Measurements from ENCODE around the gene PDLIM5.

Gene PDLIM5

DNA sequence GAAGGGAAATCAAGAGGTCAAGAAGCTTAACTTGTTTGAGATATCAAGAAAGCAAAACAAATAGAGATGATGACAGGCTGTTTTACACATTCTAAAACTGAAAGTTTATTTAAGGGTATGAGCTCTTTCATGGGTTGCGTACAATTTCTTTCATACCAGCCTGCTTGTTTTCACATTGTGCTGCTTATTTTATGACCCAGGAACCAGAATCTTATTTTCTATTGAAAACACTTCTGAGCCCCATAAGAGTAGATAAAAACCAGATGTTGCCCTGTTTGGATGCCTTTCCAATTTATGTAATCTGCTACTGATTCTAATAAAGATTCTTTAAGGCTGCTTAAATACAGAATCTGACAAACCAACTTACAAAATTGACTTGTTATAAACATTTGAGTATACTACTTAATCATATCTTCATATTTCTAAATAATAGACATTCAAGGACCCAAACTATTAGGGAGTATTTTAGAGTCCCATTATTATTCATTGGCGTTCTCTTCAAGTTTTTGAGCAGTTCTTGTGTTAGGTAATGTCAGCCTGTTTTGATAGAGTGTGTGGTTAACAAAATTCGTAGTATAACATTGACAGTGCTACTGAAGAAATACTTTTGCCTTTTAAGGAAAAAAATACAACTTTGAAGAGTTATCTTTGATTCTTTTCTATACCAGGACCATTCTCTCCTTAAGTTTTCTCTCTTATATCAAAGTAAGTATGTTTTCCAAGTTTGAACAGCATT, 74.4 kb downstream of the PDLIM5 start:
- no peak for DNase-seq (ENCODE audit: extremely low read depth in 1 of 2, low read depth in 1 of 2)

DNA sequence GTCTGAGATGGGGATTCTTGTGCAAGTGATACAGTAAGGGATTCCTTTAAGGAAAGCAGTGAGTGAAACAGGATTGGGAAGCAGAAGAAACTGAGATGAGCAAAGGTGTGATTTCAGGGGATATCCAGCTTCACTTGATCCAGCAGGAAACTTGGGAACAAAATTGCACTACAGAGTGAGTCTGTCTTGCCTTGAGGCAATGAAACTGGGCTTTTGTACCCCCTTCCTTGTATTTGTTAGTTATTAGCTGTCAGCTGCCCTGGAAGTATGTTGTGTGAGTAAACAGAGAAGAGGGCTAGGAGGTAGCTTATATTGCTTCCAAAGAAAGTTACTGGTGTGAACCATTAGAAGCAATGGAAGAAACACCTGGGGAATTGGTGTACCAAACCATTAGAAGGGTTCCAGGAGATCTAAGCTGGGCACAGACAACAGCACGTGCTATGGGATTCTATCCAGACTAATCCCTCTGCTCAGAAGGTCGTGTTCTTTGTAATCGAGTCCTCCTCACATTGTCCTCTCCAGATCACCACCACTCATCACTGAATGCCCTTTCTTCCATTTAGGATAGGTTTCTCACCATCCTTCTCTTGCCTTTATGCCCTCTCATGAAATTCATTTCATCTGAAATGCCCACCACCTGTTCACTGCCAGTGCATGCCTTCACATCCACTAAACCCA, 76.0 kb downstream of the PDLIM5 start:
- no peak for DNase-seq (ENCODE audit: extremely low read depth in 1 of 2, low read depth in 1 of 2)

DNA sequence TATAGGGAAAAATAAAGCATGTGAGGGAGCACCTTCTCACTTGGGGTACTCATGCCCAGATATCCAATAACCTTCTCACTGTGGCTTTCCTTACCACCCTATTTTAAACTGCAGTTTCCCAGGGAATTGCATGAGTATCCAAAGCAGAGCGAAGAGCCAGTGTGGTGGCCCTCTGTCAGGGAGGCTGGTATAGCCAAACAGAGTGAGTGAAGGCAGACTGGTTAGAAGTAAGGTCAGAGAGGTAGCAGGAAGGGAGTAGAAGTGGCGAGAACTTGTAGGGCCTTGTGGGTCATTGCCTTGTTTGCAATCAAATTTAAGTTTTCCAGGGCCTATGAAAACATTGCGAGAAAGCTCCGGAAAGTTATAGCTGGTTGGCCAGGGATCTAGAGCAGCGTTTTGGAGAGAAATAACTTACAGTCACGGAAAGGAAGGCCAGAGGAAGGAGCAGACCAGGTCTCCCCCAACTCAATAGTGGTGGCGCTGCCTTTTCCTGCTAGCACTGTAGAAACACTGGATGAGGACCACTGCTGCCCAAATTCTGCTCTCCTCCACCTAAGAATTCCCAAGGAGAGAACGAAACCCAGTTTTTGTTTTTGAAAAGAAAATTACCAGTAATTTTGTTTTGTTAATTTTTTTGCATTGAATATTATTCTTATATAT, 77.2 kb downstream of the PDLIM5 start:
- no peak for DNase-seq (ENCODE audit: extremely low read depth in 1 of 2, low read depth in 1 of 2)

DNA sequence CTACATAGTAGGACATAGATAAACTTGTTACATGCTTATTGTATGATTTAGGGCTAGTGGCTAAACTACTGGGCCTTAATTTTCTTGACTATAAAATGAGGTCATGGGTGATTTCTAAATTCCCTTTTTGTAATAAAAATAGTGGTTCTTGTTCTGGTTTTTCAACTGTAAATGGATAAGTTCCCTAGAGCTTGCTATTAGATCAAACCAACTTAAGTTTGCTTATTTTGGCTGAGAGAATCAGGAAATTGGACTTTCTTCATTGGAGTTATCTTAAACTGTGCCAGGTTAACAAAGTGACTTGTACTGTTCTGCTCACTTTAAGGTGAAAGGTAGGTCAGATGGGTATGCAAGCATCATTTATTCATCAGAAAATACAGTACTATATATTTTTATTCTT, 78.3 kb downstream of the PDLIM5 start:
- DNase-seq (ENCODE audit: extremely low read depth in 1 of 2, low read depth in 1 of 2) = no peak

DNA sequence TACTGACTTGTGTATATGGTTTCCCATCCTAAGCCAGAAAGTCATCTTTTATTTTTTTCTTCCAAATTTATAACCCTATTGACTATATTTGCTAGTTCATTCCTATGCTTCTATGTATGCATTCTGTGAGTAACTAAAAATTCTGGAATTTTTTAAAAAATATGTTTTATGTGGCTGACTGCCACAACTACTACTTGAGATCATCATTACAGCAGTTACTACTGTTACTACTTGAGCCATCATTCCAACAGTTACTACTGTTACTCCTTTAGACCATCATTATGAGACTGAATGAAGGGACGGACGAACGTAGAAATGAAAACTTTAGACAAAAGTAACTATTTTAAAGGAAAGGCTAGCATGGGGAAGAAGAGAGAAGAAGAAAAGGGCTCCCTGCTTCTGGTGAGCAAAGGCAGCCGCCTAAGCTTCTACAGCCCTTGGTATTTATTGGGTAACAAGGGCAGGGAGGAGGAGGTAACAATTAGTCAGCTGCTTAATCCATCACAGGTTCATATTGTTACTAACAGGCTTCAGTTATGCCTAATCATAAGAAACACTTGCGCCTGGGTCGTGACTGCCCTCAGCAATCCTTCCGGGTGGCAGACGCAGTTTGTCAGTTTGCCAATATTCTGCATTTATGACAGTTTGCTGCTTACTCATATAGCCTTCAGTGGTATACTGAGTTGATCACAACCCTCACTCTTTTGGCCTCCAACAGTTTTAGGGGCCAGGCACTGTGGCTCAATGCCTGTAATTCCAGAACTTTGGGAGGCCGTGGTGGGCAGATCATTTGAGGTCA, 80.4 kb downstream of the PDLIM5 start:
- no peak for DNase-seq (ENCODE audit: extremely low read depth in 1 of 2, low read depth in 1 of 2)

DNA sequence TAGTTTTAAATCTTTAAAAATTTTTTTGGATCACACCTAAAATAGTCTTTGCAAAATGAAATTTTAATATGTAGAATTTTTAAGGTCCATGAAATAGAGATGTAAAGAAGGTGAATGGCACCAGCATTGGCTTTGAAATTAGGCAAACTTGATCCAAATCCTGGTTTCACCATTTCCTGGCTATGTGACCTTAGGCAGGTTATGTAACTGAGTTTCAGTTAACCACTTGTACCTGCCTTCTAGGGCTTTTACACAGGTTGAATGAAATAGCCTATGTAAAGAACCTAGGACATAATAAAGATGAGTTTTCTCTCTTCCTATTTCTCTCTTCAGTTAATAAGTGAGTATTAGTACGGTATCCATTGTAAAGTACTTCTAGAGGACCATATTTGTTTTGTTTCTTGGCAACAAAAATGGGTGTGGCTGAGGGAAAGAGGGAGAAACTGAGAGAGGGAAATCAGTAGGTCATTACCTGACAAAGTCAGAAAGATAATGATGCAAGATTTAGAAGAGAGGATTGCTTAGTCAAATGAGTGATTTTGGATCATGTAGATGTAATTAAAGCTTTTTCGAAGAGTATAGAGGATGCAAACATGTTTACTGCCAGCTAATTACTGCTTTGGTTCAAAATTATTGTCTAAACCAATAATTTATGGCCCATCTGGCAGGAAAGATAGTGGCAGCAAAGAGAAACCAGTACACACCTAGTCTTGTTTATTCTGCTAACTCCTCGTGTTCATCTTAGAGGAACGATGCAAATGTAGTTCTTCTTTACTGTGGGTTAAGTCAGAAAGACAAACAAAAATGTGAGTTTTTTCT, 81.9 kb downstream of the PDLIM5 start:
- no peak for DNase-seq (ENCODE audit: extremely low read depth in 1 of 2, low read depth in 1 of 2)

DNA sequence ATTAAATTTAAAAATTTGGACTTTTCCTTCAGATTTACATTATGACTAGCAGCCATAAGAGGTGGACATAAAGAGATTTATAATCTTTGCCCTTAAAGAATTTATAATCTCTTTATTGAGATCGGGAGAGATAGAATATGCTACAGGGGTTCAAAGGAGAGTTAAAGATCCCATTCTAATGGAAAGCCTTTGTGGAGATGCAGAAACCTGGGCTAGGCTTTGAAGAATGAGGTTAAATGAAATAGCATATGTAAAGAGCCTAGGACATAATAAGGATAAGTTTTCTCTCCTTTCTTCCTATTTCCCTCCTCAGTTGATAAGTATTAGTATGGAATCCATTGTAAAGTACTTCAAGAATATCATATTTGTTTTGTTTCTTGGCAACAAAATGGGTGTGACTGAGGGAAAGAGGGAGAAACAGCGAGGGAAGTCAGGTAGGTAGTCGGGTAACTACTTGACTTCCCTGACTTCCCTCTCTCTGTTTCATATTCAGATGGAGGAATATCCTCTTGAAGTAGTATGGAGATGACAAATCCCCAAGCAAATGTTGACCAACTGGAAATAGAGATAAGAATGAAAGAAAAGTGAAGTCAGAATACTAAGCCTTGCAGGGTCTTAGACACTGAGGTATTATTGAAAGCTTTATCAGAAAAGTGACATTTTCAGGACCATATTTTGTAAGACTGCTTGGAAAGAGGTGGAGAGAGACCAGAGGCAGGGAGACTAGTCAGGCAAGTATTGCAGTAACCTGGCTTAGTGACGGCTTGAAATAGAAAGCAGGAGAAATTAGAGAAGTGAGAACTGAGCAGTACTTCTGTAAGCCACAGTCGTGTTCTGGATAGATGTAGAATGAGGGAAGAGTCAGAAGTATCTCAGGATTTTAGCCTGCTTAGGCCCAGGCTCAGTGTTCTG, 82.9 kb downstream of the PDLIM5 start:
- no peak for DNase-seq (ENCODE audit: extremely low read depth in 1 of 2, low read depth in 1 of 2)

DNA sequence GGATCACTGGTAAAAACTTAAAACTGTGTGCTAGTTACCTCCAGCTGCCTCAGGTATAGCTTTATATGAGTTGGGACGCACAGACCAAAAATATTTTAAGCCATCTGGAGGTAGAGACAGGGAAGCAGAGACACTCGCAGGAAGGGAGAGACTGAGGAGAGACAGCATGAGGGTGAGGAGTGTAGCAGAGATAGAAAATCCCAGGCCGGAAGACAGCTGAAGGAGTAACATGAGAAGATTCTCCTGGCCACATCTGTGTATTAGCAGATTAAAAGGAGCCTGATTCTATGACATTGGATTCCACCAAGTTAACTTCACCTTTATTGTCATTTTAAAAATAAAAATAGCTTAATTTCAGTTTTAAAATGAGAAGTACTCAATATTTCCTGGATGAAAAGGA, 84.3 kb downstream of the PDLIM5 start:
- DNase-seq (ENCODE audit: extremely low read depth in 1 of 2, low read depth in 1 of 2) = no peak

DNA sequence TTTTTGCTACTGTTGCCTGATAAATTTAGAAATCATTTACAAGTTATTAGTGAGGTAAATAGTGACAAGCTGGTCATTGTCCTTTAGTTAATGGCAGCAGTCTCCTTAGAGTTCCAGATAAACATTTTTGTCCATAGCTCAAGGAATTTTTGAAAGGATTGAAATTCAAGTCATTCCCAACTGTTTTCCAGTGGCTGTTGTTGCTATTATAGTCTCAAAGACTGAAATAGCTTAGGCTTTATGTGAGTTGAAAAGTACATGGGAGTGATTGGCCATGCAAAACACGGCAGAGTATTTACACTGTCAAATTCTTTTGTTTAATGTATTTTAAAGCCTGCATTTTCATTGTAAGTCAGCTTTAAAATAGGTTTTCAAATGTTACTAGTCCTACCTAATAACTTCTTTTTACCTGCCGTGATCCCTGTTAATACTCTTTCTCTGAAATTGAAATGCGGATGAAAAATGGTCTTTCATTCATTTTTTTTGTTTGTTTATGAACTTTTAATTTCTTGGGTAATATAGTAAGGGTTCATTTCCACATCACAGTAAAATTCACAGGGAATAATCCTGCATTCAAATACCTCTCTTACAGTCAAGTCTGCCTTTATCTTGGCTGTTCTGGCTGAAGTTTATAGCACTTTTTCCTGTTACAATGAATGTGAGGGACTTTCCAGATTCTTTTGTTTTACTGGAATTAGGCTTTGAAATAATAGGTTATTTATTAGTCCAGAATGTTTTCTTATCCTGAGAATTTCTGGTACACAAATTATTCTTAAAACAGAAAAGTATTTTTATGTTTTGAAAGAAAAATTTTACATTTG, 85.1 kb downstream of the PDLIM5 start:
- DNase-seq (ENCODE audit: extremely low read depth in 1 of 2, low read depth in 1 of 2) = no peak

DNA sequence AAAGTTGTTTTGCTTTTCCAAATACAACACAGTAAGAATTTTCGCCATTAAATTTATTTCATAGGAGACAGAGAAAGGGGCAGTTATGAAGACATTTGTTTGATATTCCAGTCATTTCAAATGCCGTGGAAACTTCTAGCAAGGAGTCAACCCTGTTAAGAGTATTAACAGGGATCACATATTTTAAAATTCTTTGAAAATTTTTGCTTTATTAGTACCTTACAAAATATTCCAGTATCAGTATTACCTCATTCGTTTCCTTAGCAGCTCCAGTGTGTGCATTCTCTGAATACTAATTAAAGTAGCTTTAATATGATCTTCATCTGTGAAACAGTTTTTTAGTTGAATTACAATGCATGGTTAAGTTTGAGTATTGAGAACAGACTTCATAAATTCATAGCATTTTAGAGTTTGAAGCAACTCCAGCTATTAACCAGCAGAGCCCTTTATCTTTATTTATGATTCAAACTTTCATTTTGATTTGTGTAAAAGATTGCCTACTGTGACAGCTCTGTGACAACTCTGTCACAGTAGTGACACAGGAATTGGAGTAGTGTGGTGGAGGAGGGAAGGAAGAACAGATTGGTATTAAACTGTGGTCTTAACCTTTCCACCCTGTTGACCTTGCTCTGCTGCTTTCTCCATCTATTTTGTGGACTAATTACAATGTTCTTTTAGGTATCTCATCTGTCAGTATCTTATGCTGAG, 86.3 kb downstream of the PDLIM5 start:
- DNase-seq (ENCODE audit: extremely low read depth in 1 of 2, low read depth in 1 of 2) = no peak

DNA sequence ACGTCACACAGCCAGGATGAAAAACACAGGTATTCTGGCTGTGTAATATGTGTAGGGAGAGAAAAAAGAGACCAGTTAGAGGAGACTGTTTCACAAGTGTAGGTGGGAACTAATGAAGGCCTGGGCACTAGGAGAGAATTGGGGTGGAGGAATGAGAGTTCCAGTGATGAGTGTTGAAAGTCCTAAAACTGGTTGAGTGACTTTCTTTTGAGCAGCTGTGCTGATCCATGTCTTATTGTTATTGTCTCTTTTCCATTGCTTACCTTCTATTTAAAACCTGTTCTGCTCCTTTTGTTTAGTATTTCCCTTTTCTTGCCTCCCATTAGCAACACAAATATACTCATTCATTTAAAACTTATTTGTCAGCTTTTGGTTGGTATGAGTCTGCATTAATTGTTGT, 88.7 kb downstream of the PDLIM5 start:
- no peak for DNase-seq (ENCODE audit: extremely low read depth in 1 of 2, low read depth in 1 of 2)

DNA sequence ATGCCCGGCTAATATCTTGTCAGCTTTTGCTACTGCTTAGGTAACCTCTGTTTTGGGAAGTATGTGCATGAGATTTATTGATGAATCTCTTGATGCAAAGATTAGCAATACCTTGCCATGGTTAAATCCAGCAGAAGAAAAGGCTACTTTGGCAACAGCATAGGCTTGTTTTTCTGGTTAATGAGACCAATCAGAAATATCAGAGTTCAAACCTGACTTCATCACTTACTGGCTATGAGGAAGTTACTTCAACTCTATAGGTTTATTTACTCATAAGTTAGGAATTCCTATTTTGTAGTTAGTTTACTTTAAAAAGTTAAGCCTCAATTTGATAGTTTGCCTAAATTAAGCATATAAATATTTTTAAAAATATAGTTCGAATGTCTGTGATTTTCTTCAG, 93.1 kb downstream of the PDLIM5 start:
- no peak for DNase-seq (ENCODE audit: extremely low read depth in 1 of 2, low read depth in 1 of 2)

DNA sequence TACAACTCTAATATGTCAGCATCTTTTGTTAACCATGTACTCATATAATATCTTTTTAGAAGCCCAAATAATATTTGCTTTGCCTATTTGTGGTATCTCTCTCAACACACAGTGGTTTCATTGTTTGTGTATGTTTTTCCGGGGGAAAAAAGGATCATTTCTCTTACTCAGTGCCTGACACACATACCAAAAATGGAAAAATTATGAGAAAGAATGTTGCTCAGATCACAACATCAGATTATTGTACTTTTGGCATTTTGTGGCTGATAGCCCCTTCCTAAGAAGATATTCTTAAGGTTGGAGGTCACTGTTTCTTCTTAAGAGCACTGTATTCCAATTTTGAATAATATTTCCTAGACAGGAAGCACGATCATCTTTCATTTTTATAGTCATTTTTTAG, 93.6 kb downstream of the PDLIM5 start:
- DNase-seq (ENCODE audit: extremely low read depth in 1 of 2, low read depth in 1 of 2) = no peak

DNA sequence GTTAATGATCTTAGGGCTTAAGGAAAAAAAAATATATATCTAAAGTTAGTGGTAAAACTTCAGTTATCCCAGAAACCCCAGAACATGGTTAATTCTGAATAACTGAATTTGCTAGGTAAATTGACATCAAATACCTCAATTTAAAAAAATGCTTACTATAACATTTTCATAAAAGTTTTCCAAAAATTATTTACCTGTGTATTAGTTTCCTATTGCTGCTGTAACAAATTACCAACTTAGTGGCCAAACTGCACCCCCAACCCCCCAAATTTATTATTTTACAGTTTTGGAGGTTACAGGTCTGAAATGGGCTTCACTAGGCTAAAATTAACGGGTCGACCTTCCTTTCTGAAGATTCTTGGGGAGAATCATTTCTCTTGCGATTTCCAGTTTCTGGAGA, 95.2 kb downstream of the PDLIM5 start:
- DNase-seq (ENCODE audit: extremely low read depth in 1 of 2, low read depth in 1 of 2) = no peak

DNA sequence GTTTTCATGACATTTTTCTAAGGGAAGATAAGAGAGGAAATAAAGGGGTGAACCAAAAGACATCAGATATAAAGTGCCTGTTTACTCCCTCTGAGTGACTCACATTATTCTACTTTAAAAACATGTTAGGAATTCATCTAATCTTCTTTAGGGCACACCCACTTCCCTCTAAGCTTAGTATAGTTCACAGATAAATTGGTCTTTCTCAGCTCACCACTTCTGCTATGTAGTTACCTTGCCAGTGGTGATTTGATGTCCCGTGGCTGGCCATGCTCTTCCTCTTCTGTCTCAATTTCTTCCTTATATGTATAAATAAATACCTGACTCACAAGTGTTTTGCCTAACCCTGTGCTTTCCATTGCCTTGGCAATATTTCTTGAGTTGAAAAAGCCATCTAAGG, 96.8 kb downstream of the PDLIM5 start:
- no peak for DNase-seq (ENCODE audit: extremely low read depth in 1 of 2, low read depth in 1 of 2)

DNA sequence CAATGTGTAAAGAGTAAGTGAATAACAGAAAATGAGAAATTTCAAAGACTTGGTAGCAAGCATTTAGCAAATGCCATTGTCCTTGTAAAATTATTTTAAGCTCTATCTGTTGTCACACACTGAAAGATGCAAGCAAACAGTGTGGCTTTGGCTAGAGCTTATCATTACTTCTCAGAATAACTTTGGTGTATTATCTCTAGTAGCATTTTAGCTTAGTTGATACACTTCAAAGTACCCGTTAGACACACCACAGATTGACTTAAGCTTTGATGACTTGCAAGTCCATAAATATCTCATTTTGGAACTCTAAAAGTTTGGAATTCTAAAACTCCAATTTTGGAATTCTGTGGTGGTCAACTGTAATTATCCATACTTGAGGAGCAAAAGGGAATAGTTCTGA, 98.6 kb downstream of the PDLIM5 start:
- DNase-seq (ENCODE audit: extremely low read depth in 1 of 2, low read depth in 1 of 2) = no peak

DNA sequence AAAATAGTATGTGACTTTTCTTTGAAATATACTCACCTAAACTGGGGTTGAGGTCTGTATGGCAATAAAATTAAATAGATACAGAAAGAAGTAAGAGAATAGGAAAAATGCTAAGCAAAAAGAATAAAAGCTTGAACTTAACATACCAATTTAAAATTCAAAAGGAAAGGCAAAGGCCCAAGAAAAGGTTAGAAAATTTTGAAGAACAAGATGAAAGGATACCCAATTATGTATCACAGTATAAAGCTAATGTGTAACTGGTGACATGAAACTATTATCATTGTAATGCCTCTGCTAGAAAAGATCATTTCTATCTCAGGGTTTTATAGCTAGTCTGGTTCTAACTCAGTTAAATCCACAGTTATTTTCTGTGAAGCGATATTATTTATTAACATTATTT, 99.1 kb downstream of the PDLIM5 start:
- DNase-seq (ENCODE audit: extremely low read depth in 1 of 2, low read depth in 1 of 2) = no peak
